Measurements from ENCODE around the gene APPL1. TPM values are rescaled to one million over a fixed set of nuclear protein-coding genes. Genes with fewer than 3 reads are reported as not detected.

Gene APPL1
- total and polyA plus RNA-seq, 2 experiments from 2014 or later, result 49.0 to 125 TPM

GRCh38 chr3:57199895-57200297 lies 27.6 kb upstream of the APPL1 start, which contains the start of gene HESX1 (continued):
- no peak for TF ChIP-seq EZH2phosphoT487 (IDR thresholded peaks at IDR 0.05; ENCODE audit: unreplicated experiment)
- TF ChIP-seq ZNF114 (CRISPR knock-in tag; IDR thresholded peaks at IDR 0.05), result no peak
- TF ChIP-seq NANOG (IDR thresholded peaks at IDR 0.05; ENCODE audit: borderline replicate concordance), result peak; percentile 99
- TF ChIP-seq POLR2AphosphoS5 (IDR thresholded peaks at IDR 0.05; ENCODE audit: low read depth), result peak; percentile 70

- no peak for TF ChIP-seq POLR2AphosphoS5 (IDR thresholded peaks at IDR 0.05; ENCODE audit: low read depth)
- TF ChIP-seq NANOG (IDR thresholded peaks at IDR 0.05; ENCODE audit: borderline replicate concordance), result no peak
- no peak for TF ChIP-seq EZH2 (IDR thresholded peaks at IDR 0.05; ENCODE audit: low read depth, unreplicated experiment)
- TF ChIP-seq JUNB (IDR thresholded peaks at IDR 0.05; ENCODE audit: unreplicated experiment), result no peak
- TF ChIP-seq CREB1 (CRISPR knock-in tag; IDR thresholded peaks at IDR 0.05; ENCODE audit: low read depth), result no peak
- no peak for TF ChIP-seq STAT1 (IDR thresholded peaks at IDR 0.05; ENCODE audit: unreplicated experiment)
- TF ChIP-seq REST (IDR thresholded peaks at IDR 0.05; ENCODE audit: unreplicated experiment), result no peak
- no peak for TF ChIP-seq CTCF (conservative IDR thresholded peaks at IDR 0.05; ENCODE audit: low read depth in 2 of 2)
- TF ChIP-seq ZNF114 (CRISPR knock-in tag; IDR thresholded peaks at IDR 0.05), result no peak
- TF ChIP-seq ZNF462 (CRISPR knock-in tag; IDR thresholded peaks at IDR 0.05), result no peak
- Histone ChIP-seq H3K9me2 (ENCODE audit: insufficient read depth) (no peaks in the 10 kb centered on the region), H3K4me1 (ENCODE audit: insufficient read depth) (peaks cover 7% of the 10 kb centered on the region), H3K36me3 (ENCODE audit: insufficient read depth) (no peaks in the 10 kb centered on the region), H3K27ac (ENCODE audit: low read depth) (no peak overlapping the region), H3K27me3 (ENCODE audit: insufficient read depth) (no peaks in the 10 kb centered on the region), H3F3A (replicated peaks; ENCODE audit: low read depth) (no peaks in the 10 kb centered on the region), H3K4me2 (no peak overlapping the region), H3K79me2 (replicated peaks; ENCODE audit: insufficient read depth) (no peaks in the 10 kb centered on the region), H4K20me1 (replicated peaks; ENCODE audit: insufficient read depth) (no peaks in the 10 kb centered on the region), H3K4me3 (no peak overlapping the region), H2AFZ (no peak overlapping the region)
- Mint-ChIP-seq H3K9me3 (no peaks in the 10 kb centered on the region), H3K36me3 (ENCODE audit: low read depth) (no peaks in the 10 kb centered on the region), H3K4me1 (peaks cover 2% of the 10 kb centered on the region), H3K27ac (no peak overlapping the region), H3K27me3 (ENCODE audit: insufficient read depth, low read depth, poor library complexity) (no peaks in the 10 kb centered on the region), H3K4me3 (no peak overlapping the region)
- DNase-seq (ENCODE audit: low spot score), result no peak
- no peak for ATAC-seq
These were observed 21.1 kb upstream of the APPL1 start for GRCh38 chr3:57206423-57206822.
